ENCODE data around the gene GPR137.
A peak's percentile ranks its signal among the peaks of the same experiment; 100 is the strongest.

Gene GPR137

DNA sequence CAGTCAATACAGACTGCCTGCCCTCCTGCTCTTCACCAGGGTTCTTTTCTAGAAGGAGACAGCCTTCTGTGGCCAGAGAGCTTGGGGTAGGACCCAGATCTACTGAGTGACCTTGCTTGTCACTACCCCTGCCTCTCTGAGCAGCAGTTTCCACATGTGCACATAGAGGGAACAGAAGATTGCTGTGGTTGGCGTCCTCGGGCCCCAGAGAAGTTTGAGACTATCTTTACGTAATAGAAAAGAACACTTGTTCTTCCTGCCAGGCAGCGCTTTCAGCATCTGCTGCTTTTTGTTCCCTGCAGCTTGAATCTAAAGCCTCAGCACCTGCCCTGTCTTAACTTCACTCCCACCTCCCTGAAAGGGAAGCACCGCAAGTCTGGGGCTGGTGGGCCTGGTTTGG lies 46.6 kb upstream of the GPR137 start:
- peaks cover 27% of the 10 kb centered on the region; the same call in 1 of the 2 replicates for H3K36me3 ChIP-seq (ENCODE audit: insufficient read depth, low read length)
- peaks cover 18% of the 10 kb centered on the region; the same call in 1 of the 2 replicates for H3F3A ChIP-seq (ENCODE audit: insufficient read depth, low read length)
- no peak overlapping the region for H2AFZ ChIP-seq (ENCODE audit: low read length)
- H4K20me1 ChIP-seq (ENCODE audit: insufficient read depth, low read length): no peaks in the 10 kb centered on the region
- no peaks in the 10 kb centered on the region for H3K79me2 ChIP-seq (ENCODE audit: insufficient read depth, low read length)
- H3K9ac ChIP-seq (ENCODE audit: low read length): peak overlapping the region; percentile 93
- no peaks in the 10 kb centered on the region for H3K9me3 ChIP-seq (ENCODE audit: low read length)
- H3K4me3 ChIP-seq (ENCODE audit: low read depth, low read length, poor library complexity, severe bottlenecking): no peak overlapping the region
- H3K27ac ChIP-seq (ENCODE audit: low read depth, low read length, poor library complexity, severe bottlenecking): peak overlapping the region; percentile 98
- no peaks in the 10 kb centered on the region for H3K27me3 ChIP-seq (ENCODE audit: insufficient read depth, low read length)
- peaks cover 72% of the 10 kb centered on the region for H3K4me1 ChIP-seq (ENCODE audit: insufficient read depth, low read length, severe bottlenecking)
- H3K9me2 ChIP-seq (ENCODE audit: low read depth, low read length): no peaks in the 10 kb centered on the region
- TF ChIP-seq, protein P1, sequence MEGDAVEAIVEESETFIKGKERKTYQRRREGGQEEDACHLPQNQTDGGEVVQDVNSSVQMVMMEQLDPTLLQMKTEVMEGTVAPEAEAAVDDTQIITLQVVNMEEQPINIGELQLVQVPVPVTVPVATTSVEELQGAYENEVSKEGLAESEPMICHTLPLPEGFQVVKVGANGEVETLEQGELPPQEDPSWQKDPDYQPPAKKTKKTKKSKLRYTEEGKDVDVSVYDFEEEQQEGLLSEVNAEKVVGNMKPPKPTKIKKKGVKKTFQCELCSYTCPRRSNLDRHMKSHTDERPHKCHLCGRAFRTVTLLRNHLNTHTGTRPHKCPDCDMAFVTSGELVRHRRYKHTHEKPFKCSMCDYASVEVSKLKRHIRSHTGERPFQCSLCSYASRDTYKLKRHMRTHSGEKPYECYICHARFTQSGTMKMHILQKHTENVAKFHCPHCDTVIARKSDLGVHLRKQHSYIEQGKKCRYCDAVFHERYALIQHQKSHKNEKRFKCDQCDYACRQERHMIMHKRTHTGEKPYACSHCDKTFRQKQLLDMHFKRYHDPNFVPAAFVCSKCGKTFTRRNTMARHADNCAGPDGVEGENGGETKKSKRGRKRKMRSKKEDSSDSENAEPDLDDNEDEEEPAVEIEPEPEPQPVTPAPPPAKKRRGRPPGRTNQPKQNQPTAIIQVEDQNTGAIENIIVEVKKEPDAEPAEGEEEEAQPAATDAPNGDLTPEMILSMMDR (IDR thresholded peaks at IDR 0.05; ENCODE audit: low read length): no peak
- no peak for TF ChIP-seq EZH2 (IDR thresholded peaks at IDR 0.05; ENCODE audit: borderline replicate concordance, low read length)
- peak overlapping the region; percentile 91; the same call in 1 of the 2 replicates for H3K4me2 ChIP-seq (ENCODE audit: low read length)

GRCh38 chr11:64239662-64240434 lies 45.8 kb upstream of the GPR137 start:
- Histone ChIP-seq H3K36me3 (ENCODE audit: insufficient read depth, low read length) (peaks cover 33% of the 10 kb centered on the region; the same call in 1 of the 2 replicates), H2AFZ (ENCODE audit: low read length) (no peak overlapping the region), H3K9me3 (ENCODE audit: low read length) (no peaks in the 10 kb centered on the region), H3K27me3 (ENCODE audit: insufficient read depth, low read length) (no peaks in the 10 kb centered on the region), H3K9ac (ENCODE audit: low read length) (peak overlapping the region; percentile 93), H4K20me1 (ENCODE audit: insufficient read depth, low read length) (no peaks in the 10 kb centered on the region), H3K4me3 (ENCODE audit: low read depth, low read length, poor library complexity, severe bottlenecking) (peak overlapping the region; percentile 77), H3F3A (ENCODE audit: insufficient read depth, low read length) (peaks cover 18% of the 10 kb centered on the region; the same call in 1 of the 2 replicates), H3K9me2 (ENCODE audit: low read depth, low read length) (no peaks in the 10 kb centered on the region), H3K4me1 (ENCODE audit: insufficient read depth, low read length, severe bottlenecking) (peaks cover 76% of the 10 kb centered on the region), H3K4me2 (ENCODE audit: low read length) (peak overlapping the region; percentile 91), H3K27ac (ENCODE audit: low read depth, low read length, poor library complexity, severe bottlenecking) (peak overlapping the region; percentile 98), H3K79me2 (ENCODE audit: insufficient read depth, low read length) (no peaks in the 10 kb centered on the region)
- TF ChIP-seq, protein P1 (IDR thresholded peaks at IDR 0.05; ENCODE audit: low read length): no peak
- TF ChIP-seq EZH2 (IDR thresholded peaks at IDR 0.05; ENCODE audit: borderline replicate concordance, low read length): no peak

GRCh38 chr11:64240435-64241240 lies 45.0 kb upstream of the GPR137 start, which contains the start of gene FKBP2:
TSS of gene FKBP2 (plus strand) at chr11:64241095. CDS start at chr11:64242388, 1,293 bp downstream.
- TF ChIP-seq EZH2 (IDR thresholded peaks at IDR 0.05; ENCODE audit: borderline replicate concordance, low read length): no peak
- TF ChIP-seq, protein P1 (IDR thresholded peaks at IDR 0.05; ENCODE audit: low read length): no peak
- Histone ChIP-seq H3K9ac (ENCODE audit: low read length) (peak within 1 kb of the TSS; percentile 93), H3K4me2 (ENCODE audit: low read length) (peak within 1 kb of the TSS; percentile 91), H3K79me2 (ENCODE audit: insufficient read depth, low read length) (no peaks in the 10 kb centered on the region; the same call in 1 of the 2 replicates), H2AFZ (ENCODE audit: low read length) (no peak within 1 kb of the TSS), H3K4me1 (ENCODE audit: insufficient read depth, low read length, severe bottlenecking) (peaks cover 76% of the 10 kb centered on the region), H3K9me2 (ENCODE audit: low read depth, low read length) (no peaks in the 10 kb centered on the region), H3K27ac (ENCODE audit: low read depth, low read length, poor library complexity, severe bottlenecking) (peak within 1 kb of the TSS; percentile 98), H3F3A (ENCODE audit: insufficient read depth, low read length) (peaks cover 18% of the 10 kb centered on the region; the same call in 1 of the 2 replicates), H4K20me1 (ENCODE audit: insufficient read depth, low read length) (no peaks in the 10 kb centered on the region), H3K4me3 (ENCODE audit: low read depth, low read length, poor library complexity, severe bottlenecking) (peak within 1 kb of the TSS; percentile 77), H3K9me3 (ENCODE audit: low read length) (no peaks in the 10 kb centered on the region), H3K36me3 (ENCODE audit: insufficient read depth, low read length) (peaks cover 33% of the 10 kb centered on the region; the same call in 1 of the 2 replicates), H3K27me3 (ENCODE audit: insufficient read depth, low read length) (no peaks in the 10 kb centered on the region)

Measured in OCI-LY1 (cell line).